Inflammatory macrophage (primary cell): Measurements from ENCODE around the gene KRTAP12-3.
A peak's percentile ranks its signal among the peaks of the same experiment; 100 is the strongest.
"Not testable (repeated sequence)": the region's sequence is repeated elsewhere in the genome, so short reads cannot be mapped to it uniquely, and the experiment has no call there.

Experiments
- DNase-seq, 2 donors: peaks; one replicate each; pipeline ENCODE4 v3.0.0-alpha.2; 2020 to 2022
- total RNA-seq, 18 experiments: gene quantifications; one replicate each; lab custom pipeline; 2026; ENCODE audit warnings: mixed read lengths in 6 of 18, inconsistent platforms in 2 of 18; lab: John Stamatoyannopoulos, UW

KRTAP12-3 gene, protein sequence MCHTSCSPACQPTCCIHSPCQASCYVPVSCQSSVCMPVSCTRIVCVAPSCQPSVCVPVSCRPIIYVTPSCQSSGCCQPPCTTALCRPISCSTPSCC
- 0 reads per million in 18 experiments for total RNA-seq

- no peak for DNase-seq
Observed at GRCh38 chr21:44657635-44658540, at the start of gene KRTAP12-3. TSS of gene KRTAP12-3 (plus strand) at chr21:44657932. CDS start at chr21:44657980, 48 bp downstream.

DNA sequence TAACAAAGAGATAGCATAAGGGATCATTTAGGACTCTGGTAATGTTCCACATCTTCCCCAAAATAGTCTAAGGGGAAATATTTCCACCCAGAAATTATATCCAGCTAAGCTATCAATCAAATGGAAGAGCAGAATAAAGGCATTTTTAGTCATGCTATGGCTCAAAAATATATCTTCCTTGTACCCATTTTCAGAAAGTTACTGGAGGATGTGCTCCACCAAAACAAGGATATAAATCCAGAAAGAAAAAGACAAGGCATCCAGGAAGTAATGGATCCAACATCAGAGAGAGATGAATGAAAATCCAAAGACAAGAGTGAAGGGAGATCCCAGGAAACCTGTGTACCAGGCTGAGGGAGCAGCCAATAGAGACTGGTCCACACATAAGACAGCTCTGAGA is 48.5 kb upstream of the KRTAP12-3 start:
- no peak for DNase-seq

- DNase-seq: not testable (repeated sequence)
Observed at GRCh38 chr21:44610157-44610843, 47.4 kb upstream of the KRTAP12-3 start.

DNA sequence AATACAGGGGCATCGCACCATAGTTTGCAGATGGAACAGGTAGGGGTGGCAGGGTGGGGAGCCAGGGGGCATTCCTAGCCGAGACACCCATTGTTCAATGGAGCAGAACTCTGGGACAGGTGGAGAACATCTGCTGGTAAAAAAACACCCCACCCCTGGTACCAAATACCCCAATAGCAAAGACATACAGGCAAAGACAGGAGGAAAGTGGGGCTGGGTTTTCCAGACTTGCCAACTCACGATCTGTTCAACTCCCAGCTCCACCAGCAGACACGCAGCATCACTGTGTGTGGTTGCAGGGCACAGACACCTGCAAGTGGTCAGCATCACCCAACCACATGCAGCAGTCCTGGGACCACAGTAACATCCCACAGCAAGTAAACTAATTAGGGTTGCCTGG is 46.2 kb upstream of the KRTAP12-3 start:
- no peak for DNase-seq

GRCh38 chr21:44612029-44612486 is 45.7 kb upstream of the KRTAP12-3 start, which contains the start of gene KRTAP10-8:
TSS of gene KRTAP10-8 (plus strand) at chr21:44612079. CDS start at chr21:44612101, 22 bp downstream.
- no peak for DNase-seq

DNA sequence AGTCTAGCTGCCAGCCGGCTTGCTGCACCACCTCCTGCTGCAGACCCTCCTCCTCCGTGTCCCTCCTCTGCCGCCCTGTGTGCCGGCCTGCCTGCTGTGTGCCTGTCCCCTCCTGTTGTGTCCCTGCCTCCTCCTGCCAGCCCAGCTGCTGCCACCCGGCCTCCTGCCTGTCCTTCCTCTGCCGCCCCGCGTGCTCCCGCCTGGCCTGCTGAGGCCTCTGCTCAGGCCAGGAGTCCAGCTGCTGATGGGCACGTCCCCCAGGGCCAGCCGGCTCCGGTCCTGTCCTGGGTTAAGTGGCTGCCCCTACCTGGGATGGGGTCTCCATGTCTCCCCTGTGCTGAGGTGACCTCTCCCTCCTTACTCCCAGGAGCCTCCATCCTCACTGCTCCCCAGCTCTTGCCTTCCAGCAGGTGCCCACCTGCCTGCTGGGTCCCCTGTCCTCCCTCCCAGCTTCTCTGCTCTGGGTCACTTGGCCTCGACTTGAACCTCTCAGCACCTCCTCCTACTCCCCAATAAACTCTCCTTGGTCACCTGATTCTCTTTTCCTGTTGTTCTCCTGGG is 45.0 kb upstream of the KRTAP12-3 start:
- no peak for DNase-seq

DNA sequence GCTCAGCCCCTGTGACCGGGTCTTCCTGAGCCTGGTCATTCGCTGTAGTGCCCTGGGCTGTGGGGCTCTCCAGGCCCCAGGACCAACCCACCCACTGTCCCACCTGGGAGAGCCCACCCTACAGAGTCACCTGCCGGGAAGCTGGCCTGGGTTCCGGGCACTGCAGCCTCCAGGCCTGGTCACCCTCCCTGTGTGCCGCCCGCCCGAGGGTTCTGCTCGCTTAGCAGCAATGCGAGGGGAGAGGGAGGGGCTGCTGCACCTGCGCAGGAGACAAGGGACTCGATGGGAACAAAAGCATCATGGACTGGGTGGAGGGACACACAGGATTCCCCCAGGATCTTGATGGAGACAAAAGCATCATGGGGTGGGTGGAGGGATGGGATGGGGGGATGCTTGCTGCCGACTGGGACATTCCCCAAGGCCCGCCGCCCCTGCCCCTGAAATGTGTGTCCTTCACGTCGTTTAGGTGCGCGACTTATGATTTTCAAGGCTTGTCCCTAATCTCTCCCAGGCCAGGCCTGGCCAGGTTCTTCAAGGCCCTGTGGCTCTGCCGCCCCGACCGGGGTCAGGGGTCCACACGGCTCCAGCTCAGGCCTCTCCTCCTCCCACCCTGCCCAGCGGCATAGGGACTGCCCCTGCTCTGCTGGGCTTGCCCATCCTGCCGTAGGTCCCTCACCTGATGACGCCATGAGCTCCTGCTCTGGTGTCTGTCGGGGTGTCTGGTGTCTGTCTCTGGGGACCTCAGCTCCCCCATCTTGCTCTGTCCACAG is 44.2 kb upstream of the KRTAP12-3 start:
- no peak for DNase-seq

- DNase-seq: no peak
Observed at GRCh38 chr21:44614161-44614631, 43.5 kb upstream of the KRTAP12-3 start.

DNA sequence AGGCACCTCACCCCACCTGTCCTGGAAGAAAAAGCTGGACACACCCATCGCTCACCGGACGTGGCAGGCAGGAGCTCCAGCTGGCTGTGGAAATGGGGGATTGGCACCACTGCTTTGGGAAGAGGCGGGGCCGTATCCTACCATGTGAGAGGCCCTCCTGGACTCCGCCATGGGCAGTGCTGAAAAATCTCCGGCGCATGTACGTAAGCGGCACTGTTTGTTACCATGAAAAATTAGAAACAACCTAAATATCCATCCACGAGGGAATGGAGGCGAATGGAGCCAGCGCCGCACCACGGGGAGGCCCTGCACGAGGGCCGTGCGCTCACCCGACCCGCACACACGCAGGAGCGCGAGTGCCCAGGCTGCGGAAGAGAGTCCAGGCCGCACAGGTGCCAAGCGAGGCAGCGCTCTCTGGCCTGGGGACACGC is 42.8 kb upstream of the KRTAP12-3 start:
- DNase-seq: no peak

DNA sequence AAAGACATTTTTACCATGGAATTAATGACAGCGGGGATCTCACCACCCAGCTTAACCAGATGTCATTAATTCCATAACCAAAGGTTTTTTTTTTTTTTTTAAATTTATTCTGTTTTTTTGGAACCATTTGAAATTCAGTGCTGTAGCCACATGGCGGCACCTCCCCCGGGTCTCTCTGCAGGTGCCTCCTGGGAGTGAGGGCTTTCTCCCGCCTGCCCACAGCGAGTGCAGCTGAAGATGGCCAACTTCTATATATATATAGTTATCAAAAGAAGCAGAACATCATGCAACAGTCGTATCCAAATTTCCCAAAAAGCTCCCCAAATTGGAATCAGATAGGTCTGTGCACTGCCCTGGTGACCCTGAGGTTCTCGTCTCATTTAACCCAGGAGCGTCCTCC is 42.3 kb upstream of the KRTAP12-3 start:
- no peak for DNase-seq

- no peak for DNase-seq
Observed at GRCh38 chr21:44615911-44616590, 41.7 kb upstream of the KRTAP12-3 start.

DNA sequence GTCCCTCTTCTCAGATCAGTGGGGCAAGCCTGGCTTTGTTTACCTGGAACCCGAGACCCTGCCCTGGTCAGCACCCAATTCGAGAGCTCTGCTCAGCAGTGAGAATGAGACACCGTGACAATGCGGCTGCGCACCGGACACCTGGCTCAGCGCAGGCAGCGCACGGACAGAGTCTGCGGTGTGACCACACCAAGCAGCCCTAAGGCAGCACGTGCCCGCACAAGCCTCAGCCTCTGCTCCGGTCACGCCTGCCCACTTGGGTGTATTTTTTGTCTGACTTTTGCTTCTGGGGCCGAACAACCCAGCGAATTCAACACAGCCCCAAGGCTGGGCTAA is 41.2 kb upstream of the KRTAP12-3 start:
- no peak for DNase-seq

DNA sequence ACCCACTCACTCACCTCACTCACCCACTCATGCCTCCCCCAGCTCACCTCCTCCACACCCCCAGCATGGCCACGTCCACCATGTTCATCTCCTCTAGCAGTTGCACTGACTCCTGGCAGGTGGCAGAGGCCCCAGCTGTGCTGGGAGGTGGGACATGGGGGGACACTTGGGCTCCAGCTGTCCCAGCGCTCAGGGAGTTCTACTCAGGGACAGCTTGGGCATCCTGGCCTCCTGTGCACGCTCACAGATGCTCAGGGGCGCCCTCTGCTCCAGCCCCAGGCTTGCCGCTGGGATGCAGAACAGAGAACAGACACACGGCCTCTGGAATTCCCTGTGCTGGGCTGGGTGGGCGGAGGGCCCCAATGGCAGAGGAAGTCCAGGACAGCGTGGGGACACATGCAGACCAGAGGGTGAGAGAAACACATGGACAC is 40.6 kb upstream of the KRTAP12-3 start:
- no peak for DNase-seq

DNA sequence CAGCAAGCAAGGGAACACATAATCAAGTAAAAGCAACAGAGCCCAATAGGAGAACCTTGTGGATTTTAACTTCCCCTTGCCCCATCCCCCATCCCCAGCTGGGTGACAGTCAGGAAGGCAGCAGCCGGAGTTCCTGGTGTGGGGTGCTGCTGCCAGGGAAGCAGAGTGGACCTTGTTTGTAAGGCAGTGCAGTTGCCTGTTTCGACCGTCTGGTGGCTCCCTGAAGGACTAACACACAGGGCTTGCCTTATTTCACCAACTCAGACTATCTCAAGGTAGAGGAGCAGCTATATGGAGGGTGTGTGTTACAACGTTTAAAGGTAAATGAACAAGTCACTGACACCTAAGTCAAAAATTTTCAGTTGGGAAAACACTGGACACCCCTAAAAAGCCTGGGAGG is 39.2 kb upstream of the KRTAP12-3 start:
- DNase-seq: peak; percentile 16 to 43

GRCh38 chr21:44618909-44619308 is 38.8 kb upstream of the KRTAP12-3 start:
- no peak for DNase-seq

- no peak for DNase-seq
Observed at GRCh38 chr21:44619886-44620285, 37.8 kb upstream of the KRTAP12-3 start.

- DNase-seq: no peak
Observed at GRCh38 chr21:44623575-44623974, 34.2 kb upstream of the KRTAP12-3 start.

- DNase-seq: no peak
Observed at GRCh38 chr21:44625756-44626155, 32.0 kb upstream of the KRTAP12-3 start.

GRCh38 chr21:44626262-44626661 is 31.5 kb upstream of the KRTAP12-3 start:
- no peak for DNase-seq

- no peak for DNase-seq
Observed at GRCh38 chr21:44626673-44627143, 31.0 kb upstream of the KRTAP12-3 start, which contains the start of gene KRTAP10-9. TSS of gene KRTAP10-9 (plus strand) at chr21:44627093. CDS start at chr21:44627172, 79 bp downstream.

- DNase-seq: not testable (repeated sequence)
Observed at GRCh38 chr21:44627181-44627822, 30.4 kb upstream of the KRTAP12-3 start.
